IMR-90 (cell line): ENCODE measurements around the gene ART4.

Source experiments
- BHLHE40 ChIP-seq: fragments of 150-350 bp; IDR thresholded peaks from 2 replicates; pipeline ENCODE4 v1.6.1; 2016; ENCODE audit warnings: mild to moderate bottlenecking, low read depth, low read length
- CHD1 ChIP-seq: IDR thresholded peaks from 2 replicates; pipeline ENCODE4 v1.6.1; 2012; ENCODE audit warnings: low read depth, low read length, improper control_type of control experiment
- MAFK ChIP-seq: IDR thresholded peaks from 2 replicates; pipeline ENCODE4 v1.6.1; 2012; ENCODE audit warnings: low read depth, low read length, improper control_type of control experiment
- POLR2A ChIP-seq: IDR thresholded peaks from 2 replicates; pipeline ENCODE4 v1.6.1; 2012; ENCODE audit warnings: mild to moderate bottlenecking, low read depth, low read length
- RFX5 ChIP-seq: IDR thresholded peaks from 2 replicates; pipeline ENCODE4 v1.8.0; 2012; ENCODE audit warnings: low read depth, mild to moderate bottlenecking, low read length, moderate library complexity
- TF ChIP-seq, protein P1 (sequence below): conservative IDR thresholded peaks from 2 replicates; pipeline ENCODE4 v1.5.1; 2012; ENCODE audit warnings: mild to moderate bottlenecking, low read depth, low read length, improper control_type of control experiment
- TF ChIP-seq, protein P2 (sequence below): fragments of 150-350 bp; IDR thresholded peaks from 2 replicates; pipeline ENCODE4 v1.6.1; 2017; ENCODE audit warnings: mild to moderate bottlenecking, antibody characterized with exemption, low read length, low read depth

DNA sequence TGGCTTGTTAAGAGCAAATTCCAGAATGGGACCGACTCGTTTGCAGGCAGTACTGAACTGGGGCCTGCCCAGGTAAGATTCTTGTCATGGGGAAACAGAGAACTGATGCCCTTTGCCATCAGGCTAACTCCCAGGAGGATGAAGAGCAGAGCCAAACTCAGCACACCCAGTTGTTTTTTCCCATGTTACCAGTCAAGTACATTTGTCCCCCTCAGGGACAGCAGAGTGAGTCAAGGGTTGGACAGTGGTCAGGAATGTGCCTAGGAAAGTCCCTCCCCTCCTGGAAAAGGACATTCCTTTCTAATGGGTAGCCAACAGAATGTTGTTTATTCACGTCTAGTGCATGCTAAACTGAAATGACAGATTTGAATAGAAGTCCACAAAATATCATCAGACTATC is 1.6 kb downstream of the ART4 start:
- TF ChIP-seq RFX5 (no peak), POLR2A (no peak), CHD1 (no peak), MAFK (no peak), BHLHE40 (no peak)
- TF ChIP-seq, protein P1, sequence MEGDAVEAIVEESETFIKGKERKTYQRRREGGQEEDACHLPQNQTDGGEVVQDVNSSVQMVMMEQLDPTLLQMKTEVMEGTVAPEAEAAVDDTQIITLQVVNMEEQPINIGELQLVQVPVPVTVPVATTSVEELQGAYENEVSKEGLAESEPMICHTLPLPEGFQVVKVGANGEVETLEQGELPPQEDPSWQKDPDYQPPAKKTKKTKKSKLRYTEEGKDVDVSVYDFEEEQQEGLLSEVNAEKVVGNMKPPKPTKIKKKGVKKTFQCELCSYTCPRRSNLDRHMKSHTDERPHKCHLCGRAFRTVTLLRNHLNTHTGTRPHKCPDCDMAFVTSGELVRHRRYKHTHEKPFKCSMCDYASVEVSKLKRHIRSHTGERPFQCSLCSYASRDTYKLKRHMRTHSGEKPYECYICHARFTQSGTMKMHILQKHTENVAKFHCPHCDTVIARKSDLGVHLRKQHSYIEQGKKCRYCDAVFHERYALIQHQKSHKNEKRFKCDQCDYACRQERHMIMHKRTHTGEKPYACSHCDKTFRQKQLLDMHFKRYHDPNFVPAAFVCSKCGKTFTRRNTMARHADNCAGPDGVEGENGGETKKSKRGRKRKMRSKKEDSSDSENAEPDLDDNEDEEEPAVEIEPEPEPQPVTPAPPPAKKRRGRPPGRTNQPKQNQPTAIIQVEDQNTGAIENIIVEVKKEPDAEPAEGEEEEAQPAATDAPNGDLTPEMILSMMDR = no peak
- TF ChIP-seq, protein P2, sequence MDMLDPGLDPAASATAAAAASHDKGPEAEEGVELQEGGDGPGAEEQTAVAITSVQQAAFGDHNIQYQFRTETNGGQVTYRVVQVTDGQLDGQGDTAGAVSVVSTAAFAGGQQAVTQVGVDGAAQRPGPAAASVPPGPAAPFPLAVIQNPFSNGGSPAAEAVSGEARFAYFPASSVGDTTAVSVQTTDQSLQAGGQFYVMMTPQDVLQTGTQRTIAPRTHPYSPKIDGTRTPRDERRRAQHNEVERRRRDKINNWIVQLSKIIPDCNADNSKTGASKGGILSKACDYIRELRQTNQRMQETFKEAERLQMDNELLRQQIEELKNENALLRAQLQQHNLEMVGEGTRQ = no peak
